Liver (tissue), 9 donors: ENCODE results near the gene TPGS1. TPM values are rescaled to one million over a fixed set of nuclear protein-coding genes. Genes with fewer than 3 reads are reported as not detected.

ENCODE experiments used
- DNase-seq: peaks from one replicate; pipeline ENCODE4 v3.0.0-alpha.2; 2017; ENCODE audit warnings: low spot score
- H3K27ac ChIP-seq, 2 donors: one replicate each; pipeline ENCODE4 v1.7.0; 2013; ENCODE audit warnings: inconsistent platforms in 2 of 2, low read length in 2 of 2, control low read depth in 1 of 2, low read depth in 1 of 2, mild to moderate bottlenecking in 1 of 2
- H3K27me3 ChIP-seq, 4 donors: one replicate each; pipeline versions ENCODE4 v1.6.1 to v1.7.0; 2013; ENCODE audit warnings: low read length in 3 of 4, inconsistent platforms in 1 of 4, mild to moderate bottlenecking in 1 of 4, moderate library complexity in 1 of 4; ENCODE audit not compliant: control insufficient read depth in 4 of 4, insufficient read depth in 4 of 4
- H3K36me3 ChIP-seq, 4 donors: one replicate each; pipeline versions ENCODE4 v1.6.1 to v1.7.0; 2013; ENCODE audit warnings: low read length in 3 of 4, mild to moderate bottlenecking in 3 of 4, low read depth in 1 of 4, moderate library complexity in 1 of 4; ENCODE audit not compliant: control insufficient read depth in 4 of 4, insufficient read depth in 3 of 4
- H3K4me1 ChIP-seq, 4 donors: one replicate each; pipeline versions ENCODE4 v1.6.1 to v1.7.0; 2013; ENCODE audit warnings: low read length in 3 of 4, mild to moderate bottlenecking in 3 of 4, moderate library complexity in 1 of 4; ENCODE audit not compliant: control insufficient read depth in 4 of 4, insufficient read depth in 4 of 4
- H3K4me3 ChIP-seq, 3 donors: one replicate each; pipeline versions ENCODE4 v1.6.1 to v1.7.0; 2013; ENCODE audit warnings: low read length in 3 of 3, control low read depth in 1 of 3, low read depth in 1 of 3, mild to moderate bottlenecking in 1 of 3
- H3K9ac ChIP-seq, 2 donors: one replicate each; pipeline ENCODE4 v1.7.0; 2013; ENCODE audit warnings: low read length in 2 of 2, mild to moderate bottlenecking in 2 of 2, moderate library complexity in 2 of 2, control low read depth in 1 of 2, low read depth in 1 of 2
- H3K9me3 ChIP-seq, 4 donors: one replicate each; pipeline versions ENCODE4 v1.6.1 to v1.7.0; 2013; ENCODE audit warnings: low read length in 3 of 4; ENCODE audit not compliant: control insufficient read depth in 4 of 4
- EGR1 ChIP-seq, 2 donors: IDR thresholded peaks; 2 replicates each; pipeline ENCODE4 v1.6.1; 2016 to 2018; ENCODE audit warnings: antibody characterized with exemption in 2 of 2, low read depth in 2 of 2
- FOXA1 ChIP-seq: IDR thresholded peaks from 2 replicates; pipeline ENCODE4 v1.6.1; 2016; ENCODE audit warnings: antibody characterized with exemption
- FOXA2 ChIP-seq: IDR thresholded peaks from 2 replicates; pipeline ENCODE4 v1.6.1; 2016; ENCODE audit warnings: antibody characterized with exemption
- GABPA ChIP-seq, 2 donors: IDR thresholded peaks in 1 of 2; conservative IDR thresholded peaks in 1 of 2; 2 replicates each; pipeline ENCODE4 v1.6.1; 2016; ENCODE audit warnings: antibody characterized with exemption in 2 of 2, mild to moderate bottlenecking in 1 of 2, moderate library complexity in 1 of 2
- HNF4A ChIP-seq, 2 donors: conservative IDR thresholded peaks; 2 replicates each; pipeline ENCODE4 v1.6.1; 2016; ENCODE audit warnings: antibody characterized with exemption in 2 of 2, mild to moderate bottlenecking in 2 of 2
- HNF4G ChIP-seq: IDR thresholded peaks from 2 replicates; pipeline ENCODE4 v1.6.1; 2016; ENCODE audit warnings: antibody characterized with exemption
- JUND ChIP-seq, 2 donors: IDR thresholded peaks; 2 replicates each; pipeline ENCODE4 v1.6.1; 2016; ENCODE audit warnings: antibody characterized with exemption in 2 of 2
- RAD21 ChIP-seq, 2 donors: IDR thresholded peaks; 2 replicates each; pipeline ENCODE4 v1.6.1; 2016; ENCODE audit warnings: antibody characterized with exemption in 2 of 2, mild to moderate bottlenecking in 2 of 2
- RXRA ChIP-seq, 2 donors: IDR thresholded peaks; 2 replicates each; pipeline ENCODE4 v1.6.1; 2017 to 2018; ENCODE audit warnings: antibody characterized with exemption in 2 of 2, mild to moderate bottlenecking in 1 of 2
- SP1 ChIP-seq: IDR thresholded peaks from 2 replicates; pipeline ENCODE4 v1.6.1; 2018; ENCODE audit warnings: antibody characterized with exemption, mild to moderate bottlenecking
- YY1 ChIP-seq: IDR thresholded peaks from 2 replicates; pipeline ENCODE4 v1.6.1; 2016; ENCODE audit warnings: antibody characterized with exemption, mild to moderate bottlenecking
- WGBS: extraction: QIAGEN DNeasy Blood & Tissue Kit; methylation state at CpG from one replicate; pipeline ENCODE4 v1.1.7; 2013; 5-methylcytosine and 5-hydroxymethylcytosine counted together
- polyA plus RNA-seq, 2 donors: library from polyadenylated mRNA; stranded (reverse) in 1 of 2; unstranded in 1 of 2; fragments of 200-250 nt in 1 of 2; fragments of >200 nt in 1 of 2; fragmentation: Nextera tagmentation in 1 of 2; extraction: Ambion mirVana in 1 of 2; gene quantifications; one replicate each; pipeline versions ENCODE4 v1.2.1 to v1.2.3, GENCODE V29; 2013 to 2015
- total RNA-seq, 2 donors: library from RNA; depleted of rRNA; stranded (reverse); fragments of >200 nt; gene quantifications; one replicate each; pipeline ENCODE4 v1.2.3, GENCODE V29; 2014
- TF ChIP-seq, protein P1 (sequence below): IDR thresholded peaks from 2 replicates; pipeline ENCODE4 v1.6.1; 2016; ENCODE audit warnings: antibody characterized with exemption
- TF ChIP-seq, protein P2 (sequence below): fragments of 150-350 bp; IDR thresholded peaks from 2 replicates; pipeline ENCODE4 v1.5.1; 2017; ENCODE audit warnings: improper control_type of control experiment, low read depth, low read length; ENCODE audit not compliant: missing input control
- TF ChIP-seq, protein P3 (sequence below): IDR thresholded peaks from 2 replicates; pipeline ENCODE4 v1.6.1; 2016; ENCODE audit warnings: antibody characterized with exemption, mild to moderate bottlenecking
- donor health status: healthy.
- donor health status: healthy.
- donor health status: healthy.
- donor health status: healthy.
- donor health status: healthy.

Gene TPGS1
- total and polyA plus RNA-seq, 4 donors, result 1.7 to 15.5 (median 14.7) TPM

DNA sequence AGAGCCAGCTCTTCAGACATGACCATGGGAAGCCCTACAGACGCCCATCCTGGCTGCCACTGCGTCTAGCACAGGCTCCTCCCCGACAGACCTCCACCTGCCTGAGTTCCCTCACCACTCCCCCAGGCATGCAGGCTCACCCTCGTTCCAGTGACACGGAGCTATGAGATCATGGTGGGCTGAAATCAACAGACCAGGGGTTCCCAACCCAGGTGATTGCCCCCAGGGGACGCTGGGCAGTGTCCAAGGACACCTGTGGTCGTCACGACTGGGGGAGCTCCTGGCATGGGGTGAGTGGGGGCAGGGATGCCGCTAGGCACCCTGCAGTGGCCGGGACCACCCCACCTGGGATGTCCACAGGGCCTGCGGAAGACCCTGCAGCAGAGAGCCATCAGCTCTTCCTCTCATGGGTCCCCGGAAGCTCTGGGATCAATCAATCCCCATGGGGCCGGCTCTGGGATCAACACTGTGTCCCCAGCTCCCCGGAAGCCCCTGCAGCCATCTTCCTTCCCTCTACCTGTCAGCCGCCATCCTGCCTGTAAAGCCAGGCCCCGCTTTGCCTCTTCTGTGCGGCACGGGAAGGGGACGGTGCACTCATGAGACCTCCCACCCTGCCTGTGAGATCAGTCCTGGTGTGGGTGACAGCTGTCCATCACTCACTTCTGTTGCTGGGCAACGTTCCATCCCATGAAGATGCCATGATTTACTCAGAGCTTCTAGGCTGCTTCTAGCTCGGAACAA, 23.8 kb upstream of the TPGS1 start:
- WGBS, result 50% methylated on average over 21 of the region's 21 CpGs

DNA sequence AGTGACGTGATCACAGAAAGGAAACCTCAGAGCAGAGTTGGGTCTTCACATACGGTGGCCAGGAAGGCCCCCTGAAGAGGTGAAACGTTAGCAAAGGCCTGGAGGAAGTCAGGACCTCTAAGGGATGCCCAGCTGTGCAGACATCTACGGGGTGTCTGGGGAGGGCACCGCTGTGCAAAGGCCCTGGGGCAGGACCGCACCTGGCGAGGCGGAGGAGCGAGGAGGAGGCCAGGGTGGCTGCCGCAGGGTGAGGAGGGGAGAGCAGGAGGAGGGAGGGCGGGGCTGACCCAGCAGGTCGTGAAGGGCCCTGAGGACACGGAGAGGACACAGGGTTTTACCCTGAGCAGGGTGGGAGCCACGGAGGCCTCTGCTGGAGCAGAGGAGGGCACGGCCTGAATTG, 22.8 kb upstream of the TPGS1 start:
- TF ChIP-seq, protein P1, sequence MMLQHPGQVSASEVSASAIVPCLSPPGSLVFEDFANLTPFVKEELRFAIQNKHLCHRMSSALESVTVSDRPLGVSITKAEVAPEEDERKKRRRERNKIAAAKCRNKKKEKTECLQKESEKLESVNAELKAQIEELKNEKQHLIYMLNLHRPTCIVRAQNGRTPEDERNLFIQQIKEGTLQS, result no peak
- TF ChIP-seq EGR1 (IDR thresholded peaks at IDR 0.05; ENCODE audit: low read depth in 2 of 2), result no peak
- TF ChIP-seq, protein P2, sequence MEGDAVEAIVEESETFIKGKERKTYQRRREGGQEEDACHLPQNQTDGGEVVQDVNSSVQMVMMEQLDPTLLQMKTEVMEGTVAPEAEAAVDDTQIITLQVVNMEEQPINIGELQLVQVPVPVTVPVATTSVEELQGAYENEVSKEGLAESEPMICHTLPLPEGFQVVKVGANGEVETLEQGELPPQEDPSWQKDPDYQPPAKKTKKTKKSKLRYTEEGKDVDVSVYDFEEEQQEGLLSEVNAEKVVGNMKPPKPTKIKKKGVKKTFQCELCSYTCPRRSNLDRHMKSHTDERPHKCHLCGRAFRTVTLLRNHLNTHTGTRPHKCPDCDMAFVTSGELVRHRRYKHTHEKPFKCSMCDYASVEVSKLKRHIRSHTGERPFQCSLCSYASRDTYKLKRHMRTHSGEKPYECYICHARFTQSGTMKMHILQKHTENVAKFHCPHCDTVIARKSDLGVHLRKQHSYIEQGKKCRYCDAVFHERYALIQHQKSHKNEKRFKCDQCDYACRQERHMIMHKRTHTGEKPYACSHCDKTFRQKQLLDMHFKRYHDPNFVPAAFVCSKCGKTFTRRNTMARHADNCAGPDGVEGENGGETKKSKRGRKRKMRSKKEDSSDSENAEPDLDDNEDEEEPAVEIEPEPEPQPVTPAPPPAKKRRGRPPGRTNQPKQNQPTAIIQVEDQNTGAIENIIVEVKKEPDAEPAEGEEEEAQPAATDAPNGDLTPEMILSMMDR, result no peak
- TF ChIP-seq FOXA1, result no peak
- TF ChIP-seq, protein P3, sequence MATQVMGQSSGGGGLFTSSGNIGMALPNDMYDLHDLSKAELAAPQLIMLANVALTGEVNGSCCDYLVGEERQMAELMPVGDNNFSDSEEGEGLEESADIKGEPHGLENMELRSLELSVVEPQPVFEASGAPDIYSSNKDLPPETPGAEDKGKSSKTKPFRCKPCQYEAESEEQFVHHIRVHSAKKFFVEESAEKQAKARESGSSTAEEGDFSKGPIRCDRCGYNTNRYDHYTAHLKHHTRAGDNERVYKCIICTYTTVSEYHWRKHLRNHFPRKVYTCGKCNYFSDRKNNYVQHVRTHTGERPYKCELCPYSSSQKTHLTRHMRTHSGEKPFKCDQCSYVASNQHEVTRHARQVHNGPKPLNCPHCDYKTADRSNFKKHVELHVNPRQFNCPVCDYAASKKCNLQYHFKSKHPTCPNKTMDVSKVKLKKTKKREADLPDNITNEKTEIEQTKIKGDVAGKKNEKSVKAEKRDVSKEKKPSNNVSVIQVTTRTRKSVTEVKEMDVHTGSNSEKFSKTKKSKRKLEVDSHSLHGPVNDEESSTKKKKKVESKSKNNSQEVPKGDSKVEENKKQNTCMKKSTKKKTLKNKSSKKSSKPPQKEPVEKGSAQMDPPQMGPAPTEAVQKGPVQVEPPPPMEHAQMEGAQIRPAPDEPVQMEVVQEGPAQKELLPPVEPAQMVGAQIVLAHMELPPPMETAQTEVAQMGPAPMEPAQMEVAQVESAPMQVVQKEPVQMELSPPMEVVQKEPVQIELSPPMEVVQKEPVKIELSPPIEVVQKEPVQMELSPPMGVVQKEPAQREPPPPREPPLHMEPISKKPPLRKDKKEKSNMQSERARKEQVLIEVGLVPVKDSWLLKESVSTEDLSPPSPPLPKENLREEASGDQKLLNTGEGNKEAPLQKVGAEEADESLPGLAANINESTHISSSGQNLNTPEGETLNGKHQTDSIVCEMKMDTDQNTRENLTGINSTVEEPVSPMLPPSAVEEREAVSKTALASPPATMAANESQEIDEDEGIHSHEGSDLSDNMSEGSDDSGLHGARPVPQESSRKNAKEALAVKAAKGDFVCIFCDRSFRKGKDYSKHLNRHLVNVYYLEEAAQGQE, result no peak
- no peak for TF ChIP-seq RAD21 (IDR thresholded peaks at IDR 0.05)
- TF ChIP-seq SP1, result no peak
- no peak for TF ChIP-seq HNF4G
- WGBS, result 59% methylated on average over 15 of the region's 15 CpGs
- Histone ChIP-seq H3K9me3 (no peaks in the 10 kb centered on the region), H3K36me3 (no peaks in the 10 kb centered on the region), H3K4me1 (peaks cover 0 to 10% (median 6%) of the 10 kb centered on the region in 4 donors), H3K27me3 (no peaks in the 10 kb centered on the region), H3K4me3 (no peak overlapping the region), H3K27ac (no peak overlapping the region), H3K9ac (no peak overlapping the region)
- DNase-seq, result no peak

More for the DNA sequence above, 23.8 kb upstream of the TPGS1 start:
- Histone ChIP-seq H3K36me3 (no peaks in the 10 kb centered on the region), H3K9ac (no peak overlapping the region), H3K4me1 (peaks cover 0 to 8% (median 5%) of the 10 kb centered on the region in 4 donors), H3K4me3 (no peak overlapping the region), H3K27ac (no peak overlapping the region), H3K27me3 (no peaks in the 10 kb centered on the region), H3K9me3 (no peaks in the 10 kb centered on the region)
- no peak for DNase-seq
- TF ChIP-seq RXRA (IDR thresholded peaks at IDR 0.05) (no peak), EGR1 (IDR thresholded peaks at IDR 0.05; ENCODE audit: low read depth in 2 of 2) (no peak), HNF4G (no peak), HNF4A (conservative IDR thresholded peaks at IDR 0.05) (no peak), GABPA (IDR thresholded peaks at IDR 0.05 in 1 of 2, conservative IDR thresholded peaks at IDR 0.05 in 1 of 2) (no peak), SP1 (no peak), YY1 (no peak), RAD21 (IDR thresholded peaks at IDR 0.05) (no peak), JUND (IDR thresholded peaks at IDR 0.05) (no peak), FOXA1 (no peak), FOXA2 (no peak)
- TF ChIP-seq, protein P1, result no peak
- TF ChIP-seq, protein P2, result no peak
